OCI-M2 (cell line): Measurements from ENCODE around the gene PRSS48.
A peak's percentile ranks its signal among the peaks of the same experiment; 100 is the strongest.
"Not testable (repeated sequence)": the region's sequence is repeated elsewhere in the genome, so short reads cannot be mapped to it uniquely, and the experiment has no call there.

Source experiments
- DNase-seq: peaks from one replicate; lab custom pipeline; 2025; ENCODE audit not compliant: unreplicated experiment; lab: John Stamatoyannopoulos, UW

The PRSS48 gene

GRCh38 chr4:151260526-151260925 is 16.4 kb upstream of the PRSS48 start:
- DNase-seq = no peak

GRCh38 chr4:151263455-151263854 is 13.5 kb upstream of the PRSS48 start:
- no peak for DNase-seq

- DNase-seq = no peak
These were observed 10.5 kb upstream of the PRSS48 start for GRCh38 chr4:151266497-151266896.

GRCh38 chr4:151267104-151267503 is 9.9 kb upstream of the PRSS48 start:
- no peak for DNase-seq

GRCh38 chr4:151267822-151268535 is 9.0 kb upstream of the PRSS48 start:
- DNase-seq = no peak

GRCh38 chr4:151268905-151269304 is 8.1 kb upstream of the PRSS48 start:
- not testable (repeated sequence) for DNase-seq

- DNase-seq = no peak
These were observed 7.7 kb downstream of the PRSS48 start for GRCh38 chr4:151284534-151285245.

GRCh38 chr4:151287409-151287808 is 10.4 kb downstream of the PRSS48 start:
- no peak for DNase-seq

GRCh38 chr4:151291485-151291884 is 14.5 kb downstream of the PRSS48 start:
- DNase-seq = no peak

GRCh38 chr4:151292038-151292437 is 15.1 kb downstream of the PRSS48 start:
- no peak for DNase-seq

GRCh38 chr4:151294833-151295496 is 18.0 kb downstream of the PRSS48 start:
- DNase-seq = no peak

GRCh38 chr4:151296227-151296626 is 19.3 kb downstream of the PRSS48 start:
- DNase-seq = no peak

- DNase-seq = no peak
These were observed 20.2 kb downstream of the PRSS48 start for GRCh38 chr4:151297170-151297569.

- no peak for DNase-seq
These were observed 25.5 kb downstream of the PRSS48 start for GRCh38 chr4:151302432-151302831.

- DNase-seq = no peak
These were observed 27.3 kb downstream of the PRSS48 start for GRCh38 chr4:151304226-151304625.

GRCh38 chr4:151304755-151305154 is 27.8 kb downstream of the PRSS48 start:
- no peak for DNase-seq

- no peak for DNase-seq
These were observed 33.3 kb downstream of the PRSS48 start for GRCh38 chr4:151310124-151310728.

GRCh38 chr4:151313306-151314009 is 36.5 kb downstream of the PRSS48 start:
- DNase-seq = no peak

- DNase-seq = no peak
These were observed 37.0 kb downstream of the PRSS48 start for GRCh38 chr4:151314010-151314355.

GRCh38 chr4:151314479-151314878 is 37.5 kb downstream of the PRSS48 start:
- DNase-seq = peak; percentile 37

GRCh38 chr4:151315212-151315886 is 38.4 kb downstream of the PRSS48 start:
- DNase-seq = no peak
